WI38 (cell line): ENCODE measurements around the gene ARFIP1.

ENCODE experiments used
- H3K4me3 ChIP-seq: 2 replicates; pipeline ENCODE4 v1.5.1; 2011; ENCODE audit warnings: low read depth, mild to moderate bottlenecking, control low read depth, low read length
- TF ChIP-seq, protein P1 (sequence below): IDR thresholded peaks from 2 replicates; pipeline ENCODE4 v1.5.1; 2012; ENCODE audit warnings: low read depth, mild to moderate bottlenecking, control low read depth, low read length

The ARFIP1 gene, protein sequence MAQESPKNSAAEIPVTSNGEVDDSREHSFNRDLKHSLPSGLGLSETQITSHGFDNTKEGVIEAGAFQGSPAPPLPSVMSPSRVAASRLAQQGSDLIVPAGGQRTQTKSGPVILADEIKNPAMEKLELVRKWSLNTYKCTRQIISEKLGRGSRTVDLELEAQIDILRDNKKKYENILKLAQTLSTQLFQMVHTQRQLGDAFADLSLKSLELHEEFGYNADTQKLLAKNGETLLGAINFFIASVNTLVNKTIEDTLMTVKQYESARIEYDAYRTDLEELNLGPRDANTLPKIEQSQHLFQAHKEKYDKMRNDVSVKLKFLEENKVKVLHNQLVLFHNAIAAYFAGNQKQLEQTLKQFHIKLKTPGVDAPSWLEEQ

DNA sequence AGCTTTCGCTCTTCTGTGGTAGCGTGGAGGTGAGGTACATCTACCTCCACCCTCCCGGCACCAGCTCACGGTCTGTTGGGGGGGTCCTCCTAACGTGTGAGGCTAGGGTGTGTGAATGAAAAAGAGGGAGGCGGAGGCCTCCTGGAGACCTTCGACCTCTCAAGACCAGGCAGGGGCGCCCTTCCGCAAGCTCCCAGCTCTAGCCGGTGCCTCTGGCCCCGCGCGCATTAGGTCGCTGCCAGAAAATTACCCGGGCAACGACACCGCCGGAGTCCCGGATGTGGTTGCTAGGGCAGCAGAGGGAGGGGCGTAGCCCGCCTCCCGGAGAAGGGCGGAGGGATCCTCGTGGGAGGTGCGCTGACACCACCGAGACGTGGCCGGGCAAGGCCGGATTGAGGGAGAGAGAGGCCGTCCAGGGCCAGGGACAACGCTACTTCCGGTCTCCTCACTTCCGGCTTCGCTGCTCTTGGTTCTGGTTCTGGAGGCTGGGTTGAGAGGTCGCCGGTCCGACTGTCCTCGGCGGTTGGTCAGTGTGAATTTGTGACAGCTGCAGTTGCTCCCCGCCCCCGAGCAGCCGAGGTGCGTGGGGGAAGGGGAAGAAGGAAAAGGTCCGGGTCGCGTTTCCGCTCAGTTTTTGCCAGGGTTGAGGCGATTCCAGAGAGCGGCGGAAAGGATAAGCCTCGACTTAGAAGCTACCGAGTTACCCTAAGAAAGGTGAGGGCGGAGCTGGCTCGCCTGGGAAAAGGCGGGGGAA is at the start of gene ARFIP1, which contains the start of gene TIGD4:
TSS of gene ARFIP1 (plus strand) at position 442 of the 754 bp plus-strand sequence. CDS start 49,680 bp downstream, outside the sequence.
TSS of gene TIGD4 (minus strand) at position 218 of the 754 bp plus-strand sequence. CDS start 8,726 bp downstream, outside the sequence.
- H3K4me3 ChIP-seq = peak within 1 kb of the TSS; percentile 89
- TF ChIP-seq, protein P1, sequence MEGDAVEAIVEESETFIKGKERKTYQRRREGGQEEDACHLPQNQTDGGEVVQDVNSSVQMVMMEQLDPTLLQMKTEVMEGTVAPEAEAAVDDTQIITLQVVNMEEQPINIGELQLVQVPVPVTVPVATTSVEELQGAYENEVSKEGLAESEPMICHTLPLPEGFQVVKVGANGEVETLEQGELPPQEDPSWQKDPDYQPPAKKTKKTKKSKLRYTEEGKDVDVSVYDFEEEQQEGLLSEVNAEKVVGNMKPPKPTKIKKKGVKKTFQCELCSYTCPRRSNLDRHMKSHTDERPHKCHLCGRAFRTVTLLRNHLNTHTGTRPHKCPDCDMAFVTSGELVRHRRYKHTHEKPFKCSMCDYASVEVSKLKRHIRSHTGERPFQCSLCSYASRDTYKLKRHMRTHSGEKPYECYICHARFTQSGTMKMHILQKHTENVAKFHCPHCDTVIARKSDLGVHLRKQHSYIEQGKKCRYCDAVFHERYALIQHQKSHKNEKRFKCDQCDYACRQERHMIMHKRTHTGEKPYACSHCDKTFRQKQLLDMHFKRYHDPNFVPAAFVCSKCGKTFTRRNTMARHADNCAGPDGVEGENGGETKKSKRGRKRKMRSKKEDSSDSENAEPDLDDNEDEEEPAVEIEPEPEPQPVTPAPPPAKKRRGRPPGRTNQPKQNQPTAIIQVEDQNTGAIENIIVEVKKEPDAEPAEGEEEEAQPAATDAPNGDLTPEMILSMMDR = no peak

DNA sequence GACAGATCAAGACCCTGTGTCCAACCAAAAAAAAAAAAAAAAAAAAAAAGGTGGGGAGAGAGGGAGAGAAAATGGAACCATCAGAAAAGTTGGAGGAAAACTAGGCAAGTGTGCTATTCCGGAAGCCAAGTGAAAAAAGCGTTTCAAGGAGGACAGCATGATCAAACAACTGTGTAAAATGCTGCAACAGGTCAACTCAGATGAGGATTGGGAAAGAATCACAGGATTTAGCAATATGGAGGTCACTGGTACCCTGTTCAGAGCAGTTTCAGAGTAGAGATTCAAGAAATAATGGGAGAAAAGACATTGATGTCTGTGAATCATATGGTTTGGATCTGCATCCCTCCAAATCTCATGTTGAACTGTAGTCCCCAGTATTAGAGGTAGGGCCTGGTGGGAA is 47.8 kb upstream of the ARFIP1 start:
- no peak overlapping the region for H3K4me3 ChIP-seq
- TF ChIP-seq, protein P1 = no peak

DNA sequence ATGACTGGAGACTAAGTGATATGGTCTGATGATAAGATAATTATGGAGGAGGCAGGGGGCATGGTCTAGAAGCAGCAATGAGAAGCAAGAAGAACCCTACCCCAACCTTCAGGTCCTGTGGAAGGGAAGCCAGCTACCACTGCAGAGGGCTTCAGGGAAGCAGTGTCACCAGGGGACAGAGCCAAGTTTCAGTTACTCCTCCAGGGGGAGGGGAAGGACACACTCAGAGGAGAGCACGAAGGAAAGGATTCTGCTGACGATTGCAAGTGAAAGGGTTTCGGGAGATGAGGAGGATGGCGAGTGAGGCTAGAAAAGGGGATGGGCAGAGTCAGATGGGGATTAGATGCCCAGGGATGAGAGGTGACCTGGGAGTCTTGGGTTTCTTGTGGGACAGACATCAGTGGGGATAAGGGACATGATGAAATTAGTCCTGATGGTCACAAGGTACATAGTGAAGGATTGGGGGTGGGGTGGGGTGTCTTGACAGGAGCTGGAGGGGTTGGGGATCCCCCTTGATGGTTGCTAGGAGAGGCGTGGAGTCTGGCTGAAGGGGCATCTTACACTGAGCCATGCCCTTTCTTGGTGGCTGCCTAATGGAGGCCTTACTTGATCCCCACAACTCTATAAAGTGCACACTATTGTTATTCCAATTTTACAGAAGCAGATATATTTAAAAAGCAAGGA is 45.6 kb upstream of the ARFIP1 start:
- TF ChIP-seq, protein P1 = no peak
- no peak overlapping the region for H3K4me3 ChIP-seq

DNA sequence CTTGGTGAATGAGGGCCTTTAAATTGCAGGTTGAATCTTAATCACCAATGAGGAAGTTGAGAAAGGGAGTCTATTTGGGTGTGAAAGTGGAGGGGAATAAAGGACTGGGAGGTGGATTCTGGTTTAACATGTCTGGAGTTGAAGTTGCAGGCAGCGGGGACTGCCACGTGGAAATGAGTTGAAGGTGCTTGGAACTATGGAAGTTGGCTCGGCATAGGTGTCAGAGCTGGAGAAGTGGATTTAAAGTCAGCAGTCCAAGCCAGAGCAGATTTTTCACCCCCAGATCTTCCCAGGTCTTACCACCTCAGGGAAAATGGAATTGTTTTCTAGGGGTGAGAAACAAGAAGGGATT is 45.1 kb upstream of the ARFIP1 start:
- no peak overlapping the region for H3K4me3 ChIP-seq
- TF ChIP-seq, protein P1 = no peak

DNA sequence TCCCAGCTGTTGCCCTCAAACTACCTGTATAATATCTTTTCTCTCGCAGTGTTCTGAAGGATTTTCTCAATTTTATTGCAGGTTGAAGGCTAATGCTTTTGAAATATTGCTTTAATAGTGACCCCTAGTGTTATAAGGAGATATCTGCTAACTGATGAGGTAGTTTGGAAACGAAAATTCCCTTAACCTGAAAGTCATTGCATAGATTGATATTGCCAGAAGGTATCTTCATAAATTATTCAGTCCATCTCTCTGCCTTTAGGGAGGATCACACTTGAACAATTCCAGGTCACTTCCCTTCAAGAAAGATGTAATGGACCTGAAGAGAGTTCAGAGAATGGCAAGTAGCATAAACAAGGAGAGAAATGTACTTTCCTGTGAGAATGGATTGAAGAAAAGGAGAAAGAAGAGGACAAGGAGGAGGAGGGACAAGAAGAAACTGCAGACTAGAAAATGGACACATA is 44.3 kb upstream of the ARFIP1 start:
- TF ChIP-seq, protein P1 = peak; percentile 9; the same call in 1 of the 2 replicates
- H3K4me3 ChIP-seq = no peak overlapping the region

DNA sequence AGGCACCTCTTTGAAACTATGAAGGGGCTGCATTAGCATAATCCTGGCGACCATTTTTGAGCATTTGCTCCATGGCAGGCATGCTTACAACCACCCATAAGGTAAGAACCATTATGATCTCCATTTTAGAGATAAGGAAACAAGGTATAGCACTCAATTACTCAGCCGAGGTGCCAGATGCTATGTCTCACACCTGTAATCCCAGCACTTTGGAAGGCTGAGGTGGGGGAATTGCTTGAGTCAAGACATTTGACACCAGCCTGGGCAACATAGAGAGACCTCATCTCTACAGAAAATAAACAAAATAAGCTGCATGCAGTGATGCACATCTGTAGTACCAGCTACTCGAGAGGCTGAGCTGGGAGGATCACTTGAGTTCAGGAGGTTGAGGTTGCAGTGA is 43.8 kb upstream of the ARFIP1 start:
- no peak overlapping the region for H3K4me3 ChIP-seq
- TF ChIP-seq, protein P1 = no peak
